ENCODE data around the gene RSPH6A.

Gene RSPH6A

DNA sequence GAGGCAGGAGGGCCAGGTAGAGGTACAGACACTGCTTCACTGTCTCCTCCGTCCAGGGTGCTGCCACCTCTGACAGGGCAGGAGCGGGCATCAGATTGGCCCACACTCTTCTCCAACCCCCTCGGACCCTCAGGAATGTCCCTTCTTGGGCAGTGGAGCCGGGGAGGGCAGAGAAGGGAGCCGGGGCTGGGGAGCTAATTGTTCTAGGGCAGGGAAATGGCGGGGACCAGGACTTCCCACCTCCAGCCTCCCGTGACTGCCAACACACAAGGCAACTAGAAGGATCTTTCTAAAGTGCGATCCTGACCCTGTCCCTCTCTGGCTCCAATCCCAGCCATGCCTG lies 10.1 kb upstream of the RSPH6A start:
- no peak for DNase-seq (ENCODE audit: low read depth in 2 of 2)

DNA sequence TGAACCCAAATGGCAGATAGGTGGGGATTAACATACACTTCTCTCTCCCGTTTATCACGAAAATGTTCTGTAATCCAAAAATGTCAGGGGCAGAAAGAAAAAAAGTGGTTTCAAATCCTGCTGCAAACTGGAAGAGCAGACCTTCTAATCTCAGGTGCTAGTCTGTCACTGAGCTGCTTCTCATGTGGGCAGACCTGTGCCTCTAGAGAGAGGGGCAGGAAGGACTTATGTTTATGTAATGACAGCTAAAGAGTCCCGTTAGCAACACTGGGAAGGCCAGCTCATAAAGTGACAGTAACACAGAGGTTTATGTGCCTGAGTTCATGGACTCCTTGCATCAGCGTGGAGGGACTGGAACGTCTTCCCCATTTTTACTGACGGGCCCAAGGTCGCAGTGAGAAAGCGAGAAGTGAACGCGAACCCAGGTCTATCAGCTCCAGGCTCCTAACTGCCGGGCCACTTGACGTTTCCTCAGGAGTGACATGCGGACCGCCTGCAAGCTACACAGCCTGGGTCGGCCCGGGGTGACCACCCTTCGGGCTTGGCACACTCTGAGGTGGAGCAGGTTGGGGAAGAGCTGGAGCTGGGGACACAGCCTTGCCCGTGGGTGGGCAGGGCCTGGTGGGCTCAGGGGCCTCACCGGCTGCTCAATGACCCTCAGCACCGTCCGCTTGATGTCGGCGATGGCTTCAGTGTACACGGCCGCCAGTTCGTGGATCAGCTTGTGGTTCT lies 9.6 kb upstream of the RSPH6A start:
- DNase-seq (ENCODE audit: low read depth in 2 of 2): no peak

DNA sequence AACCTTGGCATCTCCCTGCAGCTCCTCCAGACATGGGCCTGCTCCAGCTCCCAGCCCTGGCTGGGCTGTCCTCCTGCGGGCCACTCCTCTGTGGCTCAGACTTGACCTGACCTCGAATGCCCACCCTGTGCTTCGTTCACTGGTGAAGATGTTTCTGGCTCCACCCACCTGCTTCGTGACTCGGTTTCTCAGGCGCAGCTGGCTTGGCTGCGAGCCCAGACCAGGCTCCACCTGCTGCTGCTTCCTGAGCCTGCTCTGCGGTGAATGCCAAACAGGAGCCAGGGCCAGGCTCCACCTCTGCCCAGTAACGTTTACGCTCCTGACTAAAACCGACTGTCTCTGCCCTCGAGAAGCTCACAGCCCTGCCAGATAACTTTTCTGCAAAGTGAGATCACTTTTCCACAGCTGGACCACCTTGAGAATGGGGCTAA lies 8.9 kb upstream of the RSPH6A start:
- no peak for DNase-seq (ENCODE audit: low read depth in 2 of 2)

DNA sequence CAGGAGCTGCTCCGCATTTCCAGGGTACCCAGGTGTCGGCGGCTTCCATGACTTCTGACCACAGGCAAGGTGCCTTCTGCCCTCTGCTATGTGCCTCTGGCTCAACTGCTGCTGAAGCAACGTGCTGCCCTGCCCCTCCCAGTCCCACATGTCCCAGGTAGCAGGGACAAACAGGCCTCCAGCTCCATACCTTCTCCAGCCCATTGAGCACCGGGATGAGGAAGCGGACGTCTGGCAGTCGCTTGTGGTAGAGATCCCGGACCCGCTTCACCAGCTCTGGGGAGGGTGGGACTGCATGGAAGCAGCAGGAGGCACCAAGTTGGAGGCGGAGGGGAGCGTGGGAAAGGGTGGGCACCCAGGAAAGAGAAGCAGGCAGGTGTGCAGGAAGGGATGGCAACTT lies 8.1 kb upstream of the RSPH6A start:
- DNase-seq (ENCODE audit: low read depth in 2 of 2): no peak

DNA sequence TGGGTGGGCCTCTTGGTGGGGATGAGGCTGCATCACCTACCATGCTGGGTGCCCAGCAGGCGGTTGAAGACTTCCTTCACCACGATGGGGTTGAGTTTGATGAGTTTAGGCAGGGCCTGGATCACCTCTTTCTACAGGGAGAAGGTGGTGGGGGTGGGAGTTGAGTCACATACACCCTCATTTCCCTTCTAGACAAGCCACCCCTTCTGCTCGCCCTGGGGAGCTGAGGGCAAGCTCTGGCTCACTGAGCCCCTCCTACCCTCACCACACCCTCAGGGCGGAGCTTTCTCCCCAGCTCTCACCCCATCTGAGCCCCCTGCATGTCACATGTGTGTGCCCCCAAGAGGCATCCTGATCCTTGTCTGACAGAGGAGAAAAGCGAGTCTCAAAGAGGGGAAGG lies 7.6 kb upstream of the RSPH6A start:
- DNase-seq (ENCODE audit: low read depth in 2 of 2): no peak

DNA sequence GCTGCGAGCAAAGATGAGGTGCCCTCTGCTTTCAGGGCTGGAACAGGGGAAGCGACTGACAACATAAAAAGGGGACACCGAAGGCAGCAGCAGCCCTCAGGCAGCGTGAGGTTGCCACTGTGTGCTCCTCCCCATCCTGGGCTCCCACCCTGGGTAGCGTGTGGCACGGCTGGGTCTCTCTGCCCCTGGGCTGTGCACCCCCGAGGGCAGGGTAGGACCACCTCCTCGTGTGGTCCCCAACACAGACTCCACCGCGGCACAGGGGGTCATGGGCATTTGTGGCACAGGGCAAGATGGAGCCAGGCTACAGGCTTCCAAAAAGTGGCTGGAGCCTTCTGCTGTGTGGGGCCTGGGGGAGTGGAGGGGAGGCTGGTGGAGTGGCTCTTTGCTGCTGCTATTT lies 6.5 kb upstream of the RSPH6A start:
- DNase-seq (ENCODE audit: low read depth in 2 of 2): no peak

DNA sequence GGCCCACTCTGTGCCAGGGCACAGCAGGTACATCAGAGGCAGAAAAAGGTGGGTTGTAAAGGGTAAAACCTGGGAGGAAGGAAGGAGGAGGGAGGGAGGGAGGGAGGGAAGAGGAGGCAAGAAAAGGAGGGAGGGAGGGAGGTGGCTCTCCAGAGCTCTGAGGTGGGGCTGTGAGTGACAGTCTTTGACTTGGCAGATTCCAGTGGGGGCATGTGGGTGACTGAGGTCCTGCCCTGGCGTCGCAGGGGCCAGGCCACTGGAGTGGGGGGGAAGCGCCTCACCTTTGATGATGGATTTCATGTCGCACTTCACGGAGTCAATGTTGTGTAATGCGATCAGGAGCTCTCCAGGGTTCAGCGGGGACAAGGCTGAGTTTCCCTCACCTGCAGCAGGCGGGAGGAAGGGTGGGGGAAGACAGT lies 6.0 kb upstream of the RSPH6A start:
- no peak for DNase-seq (ENCODE audit: low read depth in 2 of 2)

DNA sequence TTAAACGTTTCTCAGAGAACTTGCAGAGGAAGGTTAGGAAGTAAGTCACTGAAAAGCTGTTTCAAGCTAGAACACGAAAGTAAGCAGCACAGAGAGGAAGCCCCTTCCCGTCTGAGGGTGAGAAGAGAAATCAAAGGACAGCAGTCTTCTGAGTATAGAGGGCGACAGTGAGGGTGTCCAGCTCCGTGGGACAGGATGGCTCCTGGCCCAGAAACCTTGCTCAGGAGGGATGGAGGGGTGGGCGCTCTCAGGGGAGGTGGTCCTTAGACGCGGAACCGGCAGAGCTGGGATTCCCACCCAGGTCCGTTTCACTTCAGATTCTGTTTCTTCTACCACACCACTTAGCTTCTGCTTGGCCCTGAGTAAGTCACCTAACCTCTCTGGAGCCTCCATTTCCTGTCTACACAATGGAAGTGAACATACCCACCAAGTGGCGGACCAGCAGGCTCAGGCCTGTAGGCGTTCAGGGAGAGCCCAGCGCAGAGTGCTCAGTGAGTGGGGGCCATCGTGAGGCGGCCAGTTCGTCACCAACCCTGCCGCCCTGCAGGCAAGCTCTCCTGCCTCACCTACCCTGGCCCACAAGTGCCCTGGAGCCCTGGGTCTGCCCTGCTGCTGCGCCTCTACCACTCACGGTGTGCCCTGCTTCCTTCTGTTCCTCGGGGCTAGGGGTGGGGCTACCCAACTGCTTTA lies 5.5 kb upstream of the RSPH6A start:
- DNase-seq (ENCODE audit: low read depth in 2 of 2): no peak

DNA sequence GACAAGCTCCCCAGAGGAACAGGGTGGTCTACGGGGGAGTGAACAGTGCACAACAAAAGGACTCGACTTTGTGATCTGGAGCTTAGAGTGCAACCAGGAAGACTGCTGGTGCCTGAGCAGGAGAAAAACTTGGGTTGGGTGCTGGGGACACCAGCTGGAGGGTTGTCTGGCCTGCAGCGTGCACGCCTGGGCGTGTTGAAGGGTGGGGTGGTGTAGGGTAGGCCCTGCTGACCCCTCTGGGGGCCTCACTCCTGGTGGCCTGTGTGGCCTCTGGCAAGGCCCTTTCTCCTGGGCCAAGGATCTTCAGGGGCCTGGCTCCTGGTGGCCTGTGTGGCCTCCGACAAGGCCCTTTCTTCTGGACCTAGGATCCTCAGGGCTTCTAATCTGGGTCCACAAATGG lies 4.7 kb upstream of the RSPH6A start:
- no peak for DNase-seq (ENCODE audit: low read depth in 2 of 2)

DNA sequence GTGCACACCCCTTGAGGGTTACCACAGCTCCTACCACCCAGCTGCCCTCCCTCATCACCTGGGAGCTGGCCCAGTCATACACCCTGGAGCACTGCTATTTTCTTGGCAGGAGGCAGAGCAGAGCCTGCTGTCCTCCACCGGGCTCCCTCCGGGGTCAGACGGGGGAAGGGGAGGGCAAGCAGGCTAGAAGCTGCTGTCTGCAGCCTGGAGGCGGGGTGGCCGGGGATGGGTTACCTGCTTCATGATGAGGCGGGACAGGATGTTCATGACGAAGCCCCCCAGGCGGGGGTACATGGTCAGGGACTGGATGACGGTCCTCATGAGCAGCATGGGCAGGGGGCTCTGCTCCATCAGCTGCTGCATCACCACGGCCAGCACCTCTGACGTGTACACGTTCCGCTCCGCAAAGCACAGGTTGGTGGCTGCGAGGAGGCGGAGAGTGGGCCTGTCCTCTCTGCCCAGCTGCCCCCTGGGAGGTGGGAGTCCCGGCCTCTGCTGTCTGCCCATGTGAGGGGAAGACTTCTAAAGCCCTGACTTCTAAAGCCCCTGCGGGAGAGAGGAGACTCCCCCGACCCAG lies 2.7 kb upstream of the RSPH6A start:
- DNase-seq (ENCODE audit: low read depth in 2 of 2): no peak

DNA sequence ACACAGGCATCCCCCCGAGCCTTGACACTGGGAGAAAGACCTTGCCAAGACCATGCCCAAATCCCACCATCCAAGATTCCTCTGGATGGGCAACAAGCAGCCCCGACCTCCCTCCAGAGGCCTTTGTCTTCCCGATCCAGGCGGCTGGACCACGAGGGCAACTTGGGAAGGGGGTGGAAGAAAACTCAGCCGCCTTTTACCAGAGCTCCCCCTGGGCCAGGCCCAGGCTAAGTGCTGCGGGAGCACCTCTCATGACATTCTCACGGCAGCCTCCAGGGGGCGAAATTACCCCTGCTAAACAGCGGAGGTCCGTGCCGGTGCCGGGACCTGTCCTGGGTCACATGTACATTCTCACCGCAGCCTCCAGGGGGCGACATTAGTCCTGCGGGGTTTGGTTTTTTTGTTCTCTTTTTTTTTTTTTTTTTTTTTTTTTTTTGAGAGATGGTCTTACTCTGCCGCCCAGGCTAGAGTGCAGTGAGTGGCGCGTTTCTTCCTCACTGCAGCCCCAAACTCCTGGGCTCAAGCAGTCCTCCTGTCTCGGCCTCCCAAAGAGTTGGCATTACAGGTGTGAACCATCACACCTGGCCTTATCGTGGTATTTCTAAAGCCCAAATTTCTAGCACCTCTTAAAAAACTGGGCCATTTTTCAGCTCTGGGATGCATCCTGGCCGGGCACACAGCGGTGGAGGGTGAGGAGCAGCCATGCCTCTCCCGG lies 2.1 kb upstream of the RSPH6A start:
- DNase-seq (ENCODE audit: low read depth in 2 of 2): peak; percentile 76 to 77

DNA sequence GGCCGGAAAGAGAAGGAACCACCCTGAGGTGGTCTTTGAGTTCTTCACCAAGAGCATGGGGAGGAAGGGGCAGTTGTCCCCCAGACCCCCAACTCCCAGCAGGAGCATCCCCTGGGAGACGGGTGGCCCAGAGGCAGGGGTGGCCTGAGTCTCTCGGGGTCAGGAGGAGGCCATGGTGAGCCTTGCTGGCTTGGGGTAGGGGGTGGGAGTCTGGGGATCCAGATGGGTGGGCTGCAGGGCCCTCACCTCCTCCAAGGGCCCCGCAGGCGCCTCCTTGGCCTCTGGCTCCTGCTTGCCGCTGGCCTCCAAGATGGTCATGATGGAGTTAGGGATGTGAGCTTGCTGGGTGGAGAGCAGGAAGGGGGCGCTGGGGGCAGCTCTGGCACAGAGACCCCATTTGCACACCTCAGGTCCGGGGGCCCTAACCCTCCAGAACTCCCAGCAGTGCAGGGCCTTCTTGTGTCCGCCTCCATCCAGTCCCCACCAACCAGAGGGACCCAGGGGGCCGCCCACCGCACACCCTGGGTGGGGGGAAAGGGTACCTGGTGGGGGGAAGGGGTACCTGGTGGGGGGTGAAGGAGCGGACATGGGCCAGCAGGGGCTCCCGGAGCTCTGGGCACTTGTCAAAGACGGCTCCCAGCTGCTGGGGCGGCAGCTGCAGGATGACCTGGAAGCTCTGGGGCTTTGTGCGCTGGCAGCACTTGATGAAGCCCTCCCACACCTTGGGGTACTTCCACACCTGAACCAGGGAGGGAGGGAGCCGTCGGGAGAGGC lies 1.3 kb upstream of the RSPH6A start:
- DNase-seq (ENCODE audit: low read depth in 2 of 2): no peak

DNA sequence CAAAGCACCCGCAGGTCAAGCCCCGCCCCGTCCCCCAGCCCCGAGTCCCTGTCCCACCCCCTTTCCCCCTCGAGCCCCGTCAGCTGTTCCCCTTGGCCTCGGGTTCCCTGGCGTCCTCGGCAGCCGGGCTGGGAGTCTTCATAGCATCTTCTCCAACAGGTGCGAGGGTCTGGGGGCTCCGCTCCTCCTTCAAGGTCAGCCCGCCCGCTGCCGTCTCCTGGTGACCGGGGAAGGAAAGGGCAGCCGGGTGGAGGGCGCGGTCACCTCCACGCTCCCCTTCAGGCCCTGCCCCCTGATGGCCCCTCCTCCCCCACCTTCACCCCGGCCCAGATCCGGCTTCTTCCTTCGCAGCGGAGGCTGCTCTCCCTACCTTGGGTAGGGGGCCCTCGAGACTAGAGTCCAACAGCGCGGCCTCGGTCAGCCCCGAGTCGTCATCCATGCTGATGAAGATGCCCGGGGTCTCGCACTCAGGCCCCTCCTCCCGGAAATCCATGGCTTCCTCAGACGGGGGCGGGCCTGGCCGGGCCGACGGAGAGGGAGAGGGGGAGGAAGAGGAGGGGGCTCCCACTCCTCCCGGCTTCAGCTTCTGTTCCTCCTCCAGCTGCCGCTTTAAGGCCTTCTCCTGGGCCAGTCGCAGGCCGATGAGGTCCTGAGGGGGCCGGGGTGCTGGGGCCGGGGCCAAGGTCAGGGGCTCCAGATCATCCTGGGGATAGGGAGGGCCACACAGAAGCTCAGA lies 541 bp upstream of the RSPH6A start:
- DNase-seq (ENCODE audit: low read depth in 2 of 2): no peak

DNA sequence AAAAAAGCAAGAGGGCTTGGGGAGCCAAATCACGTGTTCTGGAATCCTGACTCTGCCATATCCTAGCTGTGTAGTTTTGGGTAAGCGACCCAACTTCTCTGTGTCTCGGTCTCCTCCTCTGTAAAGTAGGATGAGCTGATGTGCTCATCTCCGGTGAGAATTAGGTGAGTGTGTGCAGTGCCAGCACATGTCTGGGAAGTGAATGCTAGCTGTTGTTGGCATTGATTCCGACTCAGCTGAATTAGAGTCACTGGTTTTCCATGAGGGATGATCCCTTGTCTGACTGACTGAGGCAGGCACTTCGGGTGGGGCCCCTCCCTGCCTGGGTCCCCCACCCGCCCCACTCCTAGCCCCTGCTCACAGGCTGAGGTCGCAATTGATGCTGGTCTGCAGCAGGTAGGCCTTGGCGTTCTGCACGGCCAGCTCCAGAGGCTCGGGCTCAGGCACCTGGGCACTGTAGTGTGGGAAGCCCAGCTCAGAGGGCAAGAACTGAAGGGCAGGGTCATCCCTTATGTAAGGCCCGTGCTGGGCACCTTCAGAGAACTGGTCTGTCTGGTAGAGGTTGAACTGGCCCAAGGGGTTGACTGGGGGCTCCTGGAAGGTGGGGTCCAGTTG lies 835 bp downstream of the RSPH6A start:
- no peak for DNase-seq (ENCODE audit: low read depth in 2 of 2)

DNA sequence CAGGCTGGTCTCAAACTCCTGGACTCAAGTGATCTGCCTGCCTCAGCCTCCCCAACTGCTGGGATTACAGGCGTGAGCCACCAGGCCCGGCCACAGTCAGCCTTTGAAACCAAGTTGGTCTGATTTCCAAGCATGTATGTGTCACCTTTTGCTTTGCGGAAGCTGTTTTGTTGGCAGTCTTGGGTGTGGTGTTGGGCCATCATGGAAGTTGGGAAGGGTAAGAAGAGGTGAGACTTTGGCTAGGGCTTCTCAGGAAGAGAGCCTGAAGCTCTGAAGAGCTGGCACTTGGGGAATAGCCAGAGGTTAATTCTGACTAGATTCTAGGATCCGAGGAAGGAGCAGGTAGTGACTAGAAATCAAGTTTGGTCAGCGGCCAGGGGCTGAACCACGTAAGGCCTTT lies 2.8 kb downstream of the RSPH6A start:
- DNase-seq (ENCODE audit: low read depth in 2 of 2): no peak

DNA sequence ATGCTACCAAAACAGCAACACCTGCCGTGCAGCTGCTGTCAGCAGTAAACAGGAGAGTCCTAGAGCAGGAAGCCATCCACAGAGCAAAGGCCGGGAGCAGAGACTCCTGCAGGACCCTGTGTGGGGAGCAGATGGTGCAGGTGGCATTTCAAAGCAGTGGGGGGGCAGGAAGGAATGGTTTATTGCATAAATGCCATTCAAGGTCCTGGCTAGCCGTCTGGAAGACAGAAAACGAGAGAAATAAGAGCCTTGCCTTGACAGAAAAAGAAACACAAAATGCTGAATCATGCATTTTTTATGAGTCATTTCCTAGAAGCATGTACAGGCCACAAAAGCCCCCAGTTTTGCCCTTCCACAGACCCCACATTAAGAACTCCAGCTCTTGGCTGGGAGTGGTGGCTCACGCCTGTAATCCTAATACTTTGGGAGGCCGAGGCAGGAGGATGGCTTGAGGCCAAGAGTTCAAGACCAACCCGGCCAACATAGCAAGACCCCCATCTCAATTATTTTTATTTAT lies 5.4 kb downstream of the RSPH6A start:
- peak; percentile 48 to 53 for DNase-seq (ENCODE audit: low read depth in 2 of 2)

DNA sequence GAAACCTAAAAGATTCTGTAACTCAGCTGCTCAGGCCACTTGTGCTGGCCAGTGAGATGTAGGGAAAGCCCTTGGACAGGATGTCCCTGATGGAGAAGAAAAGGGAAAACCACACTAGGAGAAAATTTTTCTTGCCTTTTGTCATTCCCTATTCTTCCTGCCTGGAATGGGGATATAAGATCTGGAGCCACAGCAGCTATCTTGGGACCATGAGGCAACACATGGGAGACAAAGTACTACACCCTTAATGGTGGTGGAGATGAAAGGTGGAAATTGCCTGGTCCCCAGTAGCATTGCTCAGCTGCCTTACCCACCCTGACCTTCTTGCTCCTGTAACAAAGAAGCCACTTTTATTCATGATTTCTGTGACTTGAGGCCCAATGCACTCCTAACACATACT lies 9.4 kb downstream of the RSPH6A start:
- DNase-seq (ENCODE audit: low read depth in 2 of 2): no peak

DNA sequence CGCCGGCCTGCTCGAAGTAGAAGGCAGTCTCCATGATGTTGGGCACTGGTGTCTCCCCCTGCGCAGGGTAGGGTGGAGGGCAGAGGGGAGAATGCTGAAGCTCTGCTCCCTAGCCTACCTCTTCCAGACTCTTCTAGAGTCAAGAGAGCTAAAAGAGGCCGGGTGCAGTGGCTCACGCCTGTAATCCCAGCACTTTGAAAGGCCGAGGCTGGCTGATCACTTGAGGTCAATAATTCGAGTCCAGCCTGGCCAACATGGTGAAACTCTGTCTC lies 10.2 kb downstream of the RSPH6A start:
- no peak for DNase-seq (ENCODE audit: low read depth in 2 of 2)

DNA sequence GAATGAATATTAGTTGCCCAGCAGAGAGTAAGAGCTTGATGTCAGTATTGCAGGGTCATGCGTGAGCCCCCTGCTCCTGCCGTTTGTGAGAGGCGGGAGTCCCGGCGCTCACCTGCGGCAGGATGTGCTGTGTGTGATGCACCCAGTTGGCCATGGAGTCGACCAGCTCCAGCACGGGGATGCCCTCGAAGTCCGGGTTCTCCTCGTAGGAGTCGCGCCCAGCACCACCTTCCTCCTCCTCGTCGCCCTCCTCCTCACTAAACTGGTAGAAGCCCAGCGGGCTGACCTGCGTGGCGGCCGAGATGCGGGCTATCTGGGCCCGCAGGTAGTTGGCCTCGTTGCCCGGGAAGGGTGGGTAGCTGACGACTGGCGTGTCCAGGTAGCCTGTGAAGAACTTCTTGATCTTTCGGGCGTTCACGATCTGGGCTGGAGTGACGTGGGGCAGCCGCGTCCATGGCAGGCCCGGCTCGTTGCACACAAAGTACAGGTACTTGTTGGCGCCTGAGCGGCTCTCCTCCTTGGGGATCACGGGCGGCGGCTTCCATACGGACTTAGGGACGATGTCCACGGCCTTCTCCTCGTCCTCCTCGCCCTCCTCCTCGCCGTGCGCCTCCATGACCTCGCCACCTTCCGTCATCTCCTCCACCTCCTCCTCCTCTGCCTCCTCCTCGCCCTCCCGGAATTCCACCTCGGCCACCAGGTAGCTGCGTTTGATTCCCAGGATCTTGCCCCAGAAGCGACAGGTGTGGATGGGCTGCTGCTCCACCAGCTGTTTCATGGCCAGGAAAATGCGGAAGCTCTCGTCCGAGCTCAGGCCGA lies 10.8 kb downstream of the RSPH6A start:
- DNase-seq (ENCODE audit: low read depth in 2 of 2): no peak

DNA sequence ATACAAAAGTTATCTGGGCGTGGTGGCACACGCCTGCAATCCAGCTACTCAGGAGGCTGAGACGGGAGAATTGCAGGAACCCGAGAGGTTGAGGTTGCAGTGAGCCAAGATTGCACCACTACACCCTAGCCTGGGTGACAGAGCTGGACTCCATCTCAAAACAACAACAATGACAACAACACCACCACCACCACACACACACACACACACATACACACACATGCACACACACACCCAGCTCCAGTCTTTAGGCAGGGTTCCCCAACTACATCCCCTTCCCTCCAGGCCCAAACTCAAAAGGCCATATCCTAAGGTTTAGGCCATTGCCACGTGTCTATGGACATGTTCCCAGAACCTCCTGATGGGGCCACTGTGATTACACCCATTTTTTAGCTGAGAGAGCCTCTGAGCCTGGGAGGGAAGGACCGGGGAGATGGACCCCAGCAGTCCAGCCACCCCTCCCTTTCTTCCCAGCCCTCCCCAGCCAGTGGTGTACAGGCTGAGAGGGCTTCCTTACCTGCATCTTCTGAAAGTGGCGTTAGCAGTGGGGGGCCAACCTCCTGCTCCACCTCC lies 13.4 kb downstream of the RSPH6A start:
- no peak for DNase-seq (ENCODE audit: low read depth in 2 of 2)

Measured in fibroblast of skin of left biceps (primary cell).